Gastrocnemius medialis (tissue), 4 donors: ENCODE measurements around the gene GALNT7. TPM values are rescaled to one million over a fixed set of nuclear protein-coding genes. Genes with fewer than 3 reads are reported as not detected.

Source experiments
- ATAC-seq, 2 donors: fragments of 150-250 bp; one replicate each; pipeline ENCODE4 v1.9.1; 2016
- DNase-seq, 2 donors: peaks; one replicate each; pipeline ENCODE4 v3.0.0-alpha.2; 2019
- H3K27ac ChIP-seq, 4 donors: fragments of 200-600 bp; sonication (generic); 1 replicate in 1 of 4; 2 replicates in 3 of 4; pipeline ENCODE4 v1.5.1; 2016 to 2018; ENCODE audit warnings: mild to moderate bottlenecking in 2 of 4, moderate library complexity in 1 of 4
- H3K27me3 ChIP-seq, 3 donors: fragments of 200-600 bp; sonication (generic) in 2 of 3; 1 replicate in 1 of 3; 2 replicates in 2 of 3; pipeline versions ENCODE4 v1.5.1 to v1.6.0; 2016 to 2019; ENCODE audit warnings: mild to moderate bottlenecking in 1 of 3, moderate library complexity in 1 of 3
- H3K36me3 ChIP-seq, 2 donors: fragments of 200-600 bp; sonication (generic) in 1 of 2; one replicate each; pipeline ENCODE4 v1.5.1; 2017 to 2018
- H3K4me1 ChIP-seq, 2 donors: fragments of 200-600 bp; sonication (generic) in 1 of 2; one replicate each; pipeline ENCODE4 v1.5.1; 2016 to 2017; ENCODE audit warnings: mild to moderate bottlenecking in 2 of 2
- H3K4me3 ChIP-seq, 4 donors: fragments of 200-600 bp; sonication (generic) in 3 of 4; 1 replicate in 1 of 4; 2 replicates in 3 of 4; pipeline ENCODE4 v1.5.1; 2016 to 2019; ENCODE audit warnings: mild to moderate bottlenecking in 2 of 4
- H3K9me3 ChIP-seq, 3 donors: fragments of 200-600 bp; sonication (generic) in 2 of 3; 1 replicate in 1 of 3; 2 replicates in 2 of 3; pipeline ENCODE4 v1.5.1; 2016 to 2019
- CTCF ChIP-seq, 5 experiments: fragments of 450-650 bp in 3 of 5; fragments of 200-600 bp in 2 of 5; sonication (generic) in 2 of 5; IDR thresholded peaks in 4 of 5; conservative IDR thresholded peaks in 1 of 5; 1 replicate in 4 of 5; 2 replicates in 1 of 5; pipeline ENCODE4 v1.5.1; 2016 to 2019; ENCODE audit warnings: antibody characterized with exemption in 5 of 5, mild to moderate bottlenecking in 3 of 5, moderate library complexity in 3 of 5
- POLR2A ChIP-seq, 2 donors: fragments of 450-650 bp; IDR thresholded peaks; one replicate each; pipeline ENCODE4 v1.6.1; 2017; ENCODE audit warnings: antibody characterized with exemption in 2 of 2, mild to moderate bottlenecking in 2 of 2, moderate library complexity in 2 of 2
- in situ Hi-C, 4 donors: fragments of 200-750 bp; cut with MboI; loops; one replicate each; pipeline versions ENCODE4 v1.15.0 to v1.8.0; 2017; ENCODE audit warnings: low sequenced_read_pairs in 4 of 4
- intact Hi-C: fragments of 100-400 bp; cut with DNase I; formaldehyde crosslinking; loops from one replicate; pipeline ENCODE4 v1.15.1; 2023; ENCODE audit warnings: low total_unique reads
- total RNA-seq, 4 donors: library from RNA; depleted of rRNA; stranded (reverse); fragments of >200 nt; gene quantifications; one replicate each; pipeline versions ENCODE4 v1.1.0 to v1.2.3, GENCODE V29; 2016

GALNT7 gene
- total RNA-seq, 4 donors from 2014 or later, result 0.91 to 2.8 (median 1.1) TPM

GRCh38 chr4:173124209-173124865, 44.3 kb upstream of the GALNT7 start:
- DNase-seq, result no peak
- Histone ChIP-seq H3K27me3 (no peaks in the 10 kb centered on the region), H3K4me3 (no peak overlapping the region), H3K27ac (no peak overlapping the region), H3K36me3 (no peaks in the 10 kb centered on the region), H3K4me1 (no peaks in the 10 kb centered on the region), H3K9me3 (no peaks in the 10 kb centered on the region)
- TF ChIP-seq CTCF (IDR thresholded peaks at IDR 0.05 in 4 of 5, conservative IDR thresholded peaks at IDR 0.05 in 1 of 5) (no peak), POLR2A (IDR thresholded peaks at IDR 0.05) (no peak)
- no peak for ATAC-seq
- intact Hi-C loops, result no loop called here
- in situ Hi-C loops, result no loop called here

DNA sequence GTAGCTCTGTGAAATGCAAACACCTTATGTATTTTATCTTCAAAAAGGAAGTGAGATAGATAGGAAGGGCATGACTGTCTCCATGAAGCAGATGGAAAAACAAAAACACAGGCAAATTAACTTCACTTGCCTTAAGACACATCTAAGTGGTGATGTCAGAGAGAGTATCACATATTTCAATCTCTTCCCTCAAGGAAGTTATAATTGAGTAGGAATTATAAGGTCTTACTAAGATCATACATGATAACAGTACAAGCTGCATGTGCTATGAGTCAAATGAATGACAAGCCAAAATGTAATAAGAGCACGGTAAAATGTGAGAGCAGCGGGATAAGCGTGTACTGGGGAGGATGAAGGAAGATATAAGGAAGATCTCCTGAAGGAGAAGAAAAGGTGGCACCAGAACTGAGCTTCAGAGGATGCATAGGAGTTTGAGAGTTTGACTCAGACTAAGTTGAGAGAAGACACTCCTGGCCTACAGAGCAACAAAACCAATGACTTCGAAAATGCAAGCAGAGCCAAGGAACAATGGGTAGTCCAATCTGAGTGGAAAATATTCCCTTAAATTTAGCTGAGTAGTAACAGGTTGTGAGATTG, 43.3 kb upstream of the GALNT7 start:
- in situ Hi-C loops, result no loop called here
- Histone ChIP-seq H3K4me3 (no peak overlapping the region), H3K9me3 (no peaks in the 10 kb centered on the region), H3K27me3 (no peaks in the 10 kb centered on the region), H3K27ac (no peak overlapping the region), H3K4me1 (no peaks in the 10 kb centered on the region), H3K36me3 (no peaks in the 10 kb centered on the region)
- TF ChIP-seq POLR2A (IDR thresholded peaks at IDR 0.05) (no peak), CTCF (IDR thresholded peaks at IDR 0.05 in 4 of 5, conservative IDR thresholded peaks at IDR 0.05 in 1 of 5) (no peak)
- intact Hi-C loops, result no loop called here
- ATAC-seq (no peak), DNase-seq (no peak)

GRCh38 chr4:173128199-173128890, 40.3 kb upstream of the GALNT7 start:
- Histone ChIP-seq H3K36me3 (no peaks in the 10 kb centered on the region), H3K27ac (no peak overlapping the region), H3K27me3 (no peaks in the 10 kb centered on the region), H3K4me3 (no peak overlapping the region), H3K9me3 (no peaks in the 10 kb centered on the region), H3K4me1 (no peaks in the 10 kb centered on the region)
- no peak for ATAC-seq
- no peak for TF ChIP-seq CTCF (IDR thresholded peaks at IDR 0.05 in 4 of 5, conservative IDR thresholded peaks at IDR 0.05 in 1 of 5)
- in situ Hi-C loops (no loop called here), intact Hi-C loops (no loop called here)
- DNase-seq, result no peak

DNA sequence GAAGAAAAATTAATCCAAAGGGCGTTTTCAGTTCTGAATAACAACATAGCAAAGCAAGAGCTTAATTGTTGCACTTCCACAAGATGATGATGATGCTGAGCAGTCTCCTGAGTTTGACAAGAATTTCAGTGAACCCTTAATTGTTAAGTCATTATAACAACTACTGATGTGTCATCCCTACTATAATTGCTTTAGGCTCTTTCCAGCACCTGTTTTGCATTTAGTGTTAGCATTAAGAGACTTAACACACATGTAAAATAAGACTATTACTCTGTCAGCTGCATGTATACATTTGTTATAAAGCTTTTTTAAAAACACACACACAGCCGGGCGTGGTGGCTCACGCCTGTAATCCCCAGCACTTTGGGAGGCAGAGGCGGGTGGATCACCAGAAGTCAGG, 37.9 kb upstream of the GALNT7 start:
- H3K36me3 ChIP-seq, result no peaks in the 10 kb centered on the region
- intact Hi-C loops, result no loop called here
- no peaks in the 10 kb centered on the region for H3K27me3 ChIP-seq
- H3K27ac ChIP-seq, result no peak overlapping the region
- no peaks in the 10 kb centered on the region for H3K4me1 ChIP-seq
- H3K9me3 ChIP-seq, result no peaks in the 10 kb centered on the region
- TF ChIP-seq CTCF (IDR thresholded peaks at IDR 0.05 in 4 of 5, conservative IDR thresholded peaks at IDR 0.05 in 1 of 5), result no peak
- no peak for TF ChIP-seq POLR2A (IDR thresholded peaks at IDR 0.05)
- ATAC-seq, result no peak
- no peak for DNase-seq
- H3K4me3 ChIP-seq, result no peak overlapping the region
- in situ Hi-C loops, result no loop called here
